GM12878 (cell line): Measurements from ENCODE around the gene CCDC201. TPM values are rescaled to one million over a fixed set of nuclear protein-coding genes. Genes with fewer than 3 reads are reported as not detected.

Experiments used
- ATAC-seq: fragments of 200-7000 bp; cut with Tn5 transposase; 3 replicates; pipeline ENCODE4 v1.9.1; 2020; ENCODE audit warnings: mild to moderate bottlenecking, moderate library complexity
- BruUV-seq: library from RNA; stranded (reverse); fragments of 400-500 nt; replicated peaks from 2 replicates; lab custom pipeline; 2021; lab: Mats Ljungman, UMichigan
- CTCF ChIA-PET: fragments of 300-600 bp; sonication (Branson Sonifier 250); formaldehyde crosslinking; extraction: SDS; loops from one replicate; lab custom pipeline; 2021; ENCODE audit warnings: inconsistent platforms; lab: Yijun Ruan, JAX
- POLR2A ChIA-PET: fragments of 350-600 bp; formaldehyde crosslinking; extraction: SDS; loops from one replicate; lab custom pipeline; 2021; ENCODE audit warnings: inconsistent platforms; lab: Charles Lee
- RAD21 ChIA-PET: fragments of 300-600 bp; sonication (Branson Sonifier 250); formaldehyde crosslinking; loops from one replicate; lab custom pipeline; 2023; ENCODE audit warnings: antibody characterized with exemption; ENCODE audit not compliant: unreplicated experiment; lab: Charles Lee
- SMC1A ChIA-PET: fragments of 300-600 bp; sonication (Branson Sonifier 250); formaldehyde crosslinking; loops from one replicate; lab custom pipeline; 2023; ENCODE audit not compliant: unreplicated experiment, uncharacterized antibody; lab: Charles Lee
- DNase-seq: peaks from one replicate; pipeline ENCODE4 v3.0.0-alpha.2; 2011; ENCODE audit warnings: low read depth, low spot score
- FAIRE-seq: peaks from 3 replicates; lab custom pipeline; 2011; peaks lifted over from hg19 to GRCh38; lab: Jason Lieb, UNC
- H2AFZ ChIP-seq: 2 replicates; pipeline ENCODE4 v1.6.0; 2011; ENCODE audit warnings: low read depth, low read length, control low read depth; ENCODE audit not compliant: control insufficient read depth
- H3K27ac ChIP-seq: 2 replicates; pipeline ENCODE4 v1.5.1; 2011; ENCODE audit warnings: control low read depth; ENCODE audit not compliant: control insufficient read depth, insufficient read depth
- H3K27me3 ChIP-seq, 2 experiments: replicated peaks in 1 of 2; 2 replicates each; pipeline versions ENCODE4 v1.6.0 to v1.6.1; 2011; ENCODE audit warnings: low read length in 1 of 2; ENCODE audit not compliant: control insufficient read depth in 2 of 2, insufficient read depth in 2 of 2
- H3K36me3 ChIP-seq, 2 experiments: 2 replicates each; pipeline ENCODE4 v1.5.1; 2011; ENCODE audit warnings: low read length in 1 of 2; ENCODE audit not compliant: control insufficient read depth in 2 of 2, insufficient read depth in 2 of 2
- H3K4me1 ChIP-seq: 2 replicates; pipeline ENCODE4 v1.6.1; 2011; ENCODE audit warnings: mild to moderate bottlenecking, low read length, moderate library complexity, mixed read lengths; ENCODE audit not compliant: control insufficient read depth, insufficient read depth
- H3K4me2 ChIP-seq: 2 replicates; pipeline ENCODE4 v1.6.0; 2011; ENCODE audit warnings: control low read depth; ENCODE audit not compliant: control insufficient read depth, insufficient read depth
- H3K4me3 ChIP-seq: fragments of 200-600 bp; sonication (generic); 2 replicates; pipeline ENCODE4 v1.5.1; 2016
- H3K79me2 ChIP-seq: 2 replicates; pipeline ENCODE4 v1.6.0; 2011; ENCODE audit warnings: low read length; ENCODE audit not compliant: control insufficient read depth, insufficient read depth
- H3K9ac ChIP-seq: 2 replicates; pipeline ENCODE4 v1.8.0; 2011; ENCODE audit warnings: low read length, control low read depth, mixed read lengths; ENCODE audit not compliant: control insufficient read depth, insufficient read depth
- H3K9me3 ChIP-seq: replicated peaks from 3 replicates; pipeline ENCODE4 v1.5.1; 2011; ENCODE audit warnings: mild to moderate bottlenecking, low read length; ENCODE audit not compliant: control insufficient read depth, insufficient read depth
- H4K20me1 ChIP-seq: 2 replicates; pipeline ENCODE4 v1.6.0; 2011; ENCODE audit not compliant: control insufficient read depth, insufficient read depth
- POLR2AphosphoS5 ChIP-seq: IDR thresholded peaks from 2 replicates; pipeline ENCODE4 v1.6.1; 2011; ENCODE audit warnings: mild to moderate bottlenecking, low read length, inconsistent platforms
- RAD21 ChIP-seq: IDR thresholded peaks from 2 replicates; pipeline ENCODE4 v1.6.1; 2011; ENCODE audit warnings: mild to moderate bottlenecking, low read depth, low read length, moderate library complexity; ENCODE audit not compliant: insufficient read depth
- SMC3 ChIP-seq: IDR thresholded peaks from 2 replicates; pipeline ENCODE4 v1.6.1; 2011; ENCODE audit warnings: low read length, improper control_type of control experiment, borderline replicate concordance
- WGBS: methylation state at CpG from one replicate; pipeline ENCODE4 v1.1.6; 2016; ENCODE audit warnings: low lambda C conversion rate; ENCODE audit not compliant: insufficient replicate concordance, insufficient coverage; ENCODE audit errors: missing lambda C conversion rate; 5-methylcytosine and 5-hydroxymethylcytosine counted together
- in situ Hi-C: fragments of 300-500 bp; cut with MboI; formaldehyde crosslinking; loops from 9 replicates; pipeline ENCODE4 v1.14.3; 2018; ENCODE audit warnings: mixed read lengths
- intact Hi-C: fragments of 100-400 bp; cut with micrococcal nuclease; formaldehyde crosslinking; loops from one replicate; pipeline ENCODE4 v1.14.2; 2022; ENCODE audit not compliant: unreplicated experiment
- polyA plus RNA-seq, 11 experiments: library from polyadenylated mRNA; depleted of rRNA in 4 of 11; unstranded in 6 of 11; stranded (reverse) in 5 of 11; fragments of >200 nt; fragmentation: Nextera tagmentation in 4 of 11; fragmentation: Illumina TruSeq in 1 of 11; extraction: Ambion mirVana in 4 of 11; extraction: Trizol in 1 of 11; gene quantifications; 1 replicate in 1 of 11; 2 replicates in 10 of 11; pipeline versions ENCODE4 v1.2.1 to v1.2.3, GENCODE V29; 2011 to 2016; ENCODE audit warnings: inconsistent platforms in 2 of 11, missing spikeins in 2 of 11, low read depth in 1 of 11
- total RNA-seq, 4 experiments: library from RNA; depleted of rRNA in 3 of 4; stranded (reverse); fragments of >200 nt in 3 of 4; fragmentation: Illumina TruSeq in 1 of 4; extraction: Trizol in 1 of 4; gene quantifications; 2 replicates each; pipeline versions ENCODE4 v1.2.1 to v1.2.3, GENCODE V29; 2013 to 2021
- TF ChIP-seq, protein P1 (sequence below), 3 experiments: IDR thresholded peaks in 2 of 3; conservative IDR thresholded peaks in 1 of 3; 2 replicates each; pipeline ENCODE4 v1.5.1; 2011; ENCODE audit warnings: low read depth in 3 of 3, low read length in 3 of 3, mild to moderate bottlenecking in 3 of 3, control low read depth in 2 of 3, moderate library complexity in 2 of 3, inconsistent platforms in 1 of 3, mixed read lengths in 1 of 3; ENCODE audit not compliant: control insufficient read depth in 2 of 3, insufficient read depth in 1 of 3; ENCODE audit errors: extremely low read depth in 1 of 3

The CCDC201 gene
- total and polyA plus RNA-seq, 10 of the 15 experiments (the other 5 are each of a cell fraction or from before 2014, with no cell fraction given) = 0.10 TPM; not detected in 9

DNA sequence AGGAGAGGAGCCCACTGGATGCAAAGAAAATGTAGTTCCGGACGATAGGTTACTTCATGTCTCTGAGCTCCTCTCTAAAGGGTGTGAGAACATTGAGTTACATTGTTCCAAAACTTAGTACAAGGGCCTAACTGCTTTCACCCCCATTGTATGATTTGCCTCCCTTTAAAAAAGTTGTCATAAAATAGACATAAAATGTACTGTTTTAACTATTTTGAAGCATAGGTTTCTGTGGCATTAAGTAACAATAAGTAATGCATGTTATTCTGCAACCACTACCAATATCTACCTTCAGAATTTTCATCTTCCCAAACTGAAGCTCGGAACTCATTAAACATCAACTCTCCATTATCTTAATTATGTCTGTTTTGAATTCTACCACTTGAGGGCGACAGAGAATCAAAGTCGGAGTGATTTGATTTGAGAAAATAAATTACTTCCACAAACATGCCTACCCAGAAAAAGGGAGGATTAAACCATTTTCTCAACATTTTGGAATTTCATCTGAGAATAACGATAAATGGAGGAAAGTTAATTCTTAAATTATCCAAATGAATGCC lies 18.1 kb upstream of the CCDC201 start:
- POLR2A ChIA-PET = no interaction called here
- Histone ChIP-seq H3K79me2 (no peaks in the 10 kb centered on the region), H3K36me3 (no peaks in the 10 kb centered on the region), H3K4me1 (no peaks in the 10 kb centered on the region), H3K4me2 (no peak overlapping the region), H2AFZ (no peak overlapping the region), H3K9ac (no peak overlapping the region), H3K4me3 (no peak overlapping the region), H3K9me3 (no peaks in the 10 kb centered on the region), H3K27ac (no peak overlapping the region), H4K20me1 (0 out of 2 replicates have a peak, but pooled peaks cover 4% of the 10 kb centered on the region), H3K27me3 (peaks cover 0 to 14% of the 10 kb centered on the region in 2 experiments)
- in situ Hi-C loops = no loop called here
- intact Hi-C loops = loop anchor here (1.0 to 2.0 kb wide), 3 partner anchors 461 to 1290 kb away; no protein-coding TSS in a partner anchor
- SMC1A ChIA-PET = interaction anchor here (1.3 to 1.4 kb wide), 2 partner anchors 31 to 462 kb away, joined by 3 to 8 read pairs; no protein-coding TSS in a partner anchor
- RAD21 ChIA-PET = interaction anchor here (0.6 to 1.0 kb wide), 4 partner anchors 27 to 1363 kb away, joined by 3 to 5 read pairs (median 3); no protein-coding TSS in a partner anchor
- FAIRE-seq = no peak
- DNase-seq = no peak
- CTCF ChIA-PET = interaction anchor here (0.6 to 2.0 kb wide), 13 partner anchors 9 to 1843 kb away, joined by 3 to 10 read pairs (median 4); no protein-coding TSS in a partner anchor
- BruUV-seq = no TSS peak
- 6% methylated on average over 6 of the region's 6 CpGs for WGBS
- TF ChIP-seq POLR2AphosphoS5 = no peak
- peak; percentile 43; the same call in 1 of the 2 replicates for TF ChIP-seq SMC3
- peak; percentile 65 for TF ChIP-seq RAD21
- TF ChIP-seq, protein P1, sequence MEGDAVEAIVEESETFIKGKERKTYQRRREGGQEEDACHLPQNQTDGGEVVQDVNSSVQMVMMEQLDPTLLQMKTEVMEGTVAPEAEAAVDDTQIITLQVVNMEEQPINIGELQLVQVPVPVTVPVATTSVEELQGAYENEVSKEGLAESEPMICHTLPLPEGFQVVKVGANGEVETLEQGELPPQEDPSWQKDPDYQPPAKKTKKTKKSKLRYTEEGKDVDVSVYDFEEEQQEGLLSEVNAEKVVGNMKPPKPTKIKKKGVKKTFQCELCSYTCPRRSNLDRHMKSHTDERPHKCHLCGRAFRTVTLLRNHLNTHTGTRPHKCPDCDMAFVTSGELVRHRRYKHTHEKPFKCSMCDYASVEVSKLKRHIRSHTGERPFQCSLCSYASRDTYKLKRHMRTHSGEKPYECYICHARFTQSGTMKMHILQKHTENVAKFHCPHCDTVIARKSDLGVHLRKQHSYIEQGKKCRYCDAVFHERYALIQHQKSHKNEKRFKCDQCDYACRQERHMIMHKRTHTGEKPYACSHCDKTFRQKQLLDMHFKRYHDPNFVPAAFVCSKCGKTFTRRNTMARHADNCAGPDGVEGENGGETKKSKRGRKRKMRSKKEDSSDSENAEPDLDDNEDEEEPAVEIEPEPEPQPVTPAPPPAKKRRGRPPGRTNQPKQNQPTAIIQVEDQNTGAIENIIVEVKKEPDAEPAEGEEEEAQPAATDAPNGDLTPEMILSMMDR (IDR thresholded peaks at IDR 0.05 in 2 of 3, conservative IDR thresholded peaks at IDR 0.05 in 1 of 3; ENCODE audit: control insufficient read depth in 2 of 3, extremely low read depth in 1 of 3, insufficient read depth in 1 of 3, low read depth in 3 of 3, low read length in 3 of 3) = peak; percentile 23 to 62 (median 51); a peak in 5 of 6 replicates
- ATAC-seq = peak; percentile 31; the same call in 1 of the 3 replicates
